22Rv1 (cell line): ENCODE data around the gene NRIP1.

Experiments used
- ZFX ChIP-seq: fragments of 450-650 bp; IDR thresholded peaks from 2 replicates; pipeline ENCODE4 v1.6.1; 2017; ENCODE audit warnings: antibody characterized with exemption, borderline replicate concordance
- TF ChIP-seq, protein P1 (sequence below): fragments of 450-650 bp; IDR thresholded peaks from 2 replicates; pipeline ENCODE4 v1.5.1; 2017; ENCODE audit warnings: mild to moderate bottlenecking

DNA sequence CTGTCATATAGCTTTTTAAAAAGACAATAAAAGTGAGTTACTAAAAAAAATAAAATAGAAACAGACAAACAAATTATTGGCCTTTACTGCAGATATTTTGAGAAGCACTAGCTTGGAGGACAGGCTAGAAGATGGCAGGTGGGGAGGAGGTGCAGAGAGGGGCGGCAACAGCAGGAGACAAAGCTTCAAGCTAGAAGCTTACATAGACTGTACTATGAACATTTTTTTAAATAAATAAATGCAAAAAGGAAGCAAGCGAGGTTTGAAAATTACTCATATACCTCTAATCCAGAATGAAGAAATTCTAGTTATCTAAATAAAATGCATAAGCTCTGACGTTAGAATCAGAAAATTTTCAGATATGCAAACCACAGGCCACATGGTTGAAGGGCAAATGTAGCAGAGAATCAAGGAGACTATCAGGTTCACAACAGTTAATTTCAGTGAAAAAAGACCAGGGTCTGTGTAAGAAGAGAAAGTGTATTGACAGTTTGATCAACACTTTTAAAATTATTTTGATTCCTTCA is 54.9 kb downstream of the NRIP1 start:
- no peak for TF ChIP-seq ZFX
- TF ChIP-seq, protein P1, sequence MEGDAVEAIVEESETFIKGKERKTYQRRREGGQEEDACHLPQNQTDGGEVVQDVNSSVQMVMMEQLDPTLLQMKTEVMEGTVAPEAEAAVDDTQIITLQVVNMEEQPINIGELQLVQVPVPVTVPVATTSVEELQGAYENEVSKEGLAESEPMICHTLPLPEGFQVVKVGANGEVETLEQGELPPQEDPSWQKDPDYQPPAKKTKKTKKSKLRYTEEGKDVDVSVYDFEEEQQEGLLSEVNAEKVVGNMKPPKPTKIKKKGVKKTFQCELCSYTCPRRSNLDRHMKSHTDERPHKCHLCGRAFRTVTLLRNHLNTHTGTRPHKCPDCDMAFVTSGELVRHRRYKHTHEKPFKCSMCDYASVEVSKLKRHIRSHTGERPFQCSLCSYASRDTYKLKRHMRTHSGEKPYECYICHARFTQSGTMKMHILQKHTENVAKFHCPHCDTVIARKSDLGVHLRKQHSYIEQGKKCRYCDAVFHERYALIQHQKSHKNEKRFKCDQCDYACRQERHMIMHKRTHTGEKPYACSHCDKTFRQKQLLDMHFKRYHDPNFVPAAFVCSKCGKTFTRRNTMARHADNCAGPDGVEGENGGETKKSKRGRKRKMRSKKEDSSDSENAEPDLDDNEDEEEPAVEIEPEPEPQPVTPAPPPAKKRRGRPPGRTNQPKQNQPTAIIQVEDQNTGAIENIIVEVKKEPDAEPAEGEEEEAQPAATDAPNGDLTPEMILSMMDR: no peak
